Retina (tissue), 1 donor: Measurements from ENCODE around the gene CFAP97D1.

Source experiments
- DNase-seq: peaks from one replicate; pipeline ENCODE4 v3.0.0-alpha.2; 2016

Gene CFAP97D1

GRCh38 chr17:43780135-43780534, at the start of gene CFAP97D1:
CFAP97D1 (plus strand) TSS chr17:43780435; CDS start chr17:43780463, 28 bp downstream.
- DNase-seq: no peak

GRCh38 chr17:43732958-43733357, 47.3 kb upstream of the CFAP97D1 start:
- DNase-seq: no peak

- no peak for DNase-seq
Measured at GRCh38 chr17:43733956-43734355, 46.3 kb upstream of the CFAP97D1 start.

GRCh38 chr17:43734376-43734775, 45.9 kb upstream of the CFAP97D1 start:
- DNase-seq: no peak

- no peak for DNase-seq
Measured at GRCh38 chr17:43736389-43736788, 43.8 kb upstream of the CFAP97D1 start.

- DNase-seq: no peak
Measured at GRCh38 chr17:43737722-43738121, 42.5 kb upstream of the CFAP97D1 start.

- DNase-seq: no peak
Measured at GRCh38 chr17:43740541-43740940, 39.7 kb upstream of the CFAP97D1 start.

- DNase-seq: no peak
Measured at GRCh38 chr17:43741636-43742035, 38.6 kb upstream of the CFAP97D1 start.

- peak; percentile 16 for DNase-seq
Measured at GRCh38 chr17:43745541-43745940, 34.7 kb upstream of the CFAP97D1 start.

- DNase-seq: no peak
Measured at GRCh38 chr17:43750153-43750552, 30.1 kb upstream of the CFAP97D1 start.

- no peak for DNase-seq
Measured at GRCh38 chr17:43753493-43754129, 26.6 kb upstream of the CFAP97D1 start.

- no peak for DNase-seq
Measured at GRCh38 chr17:43754947-43755346, 25.3 kb upstream of the CFAP97D1 start.

- peak; percentile 89 for DNase-seq
Measured at GRCh38 chr17:43755389-43755875, 24.8 kb upstream of the CFAP97D1 start.

- peak; percentile 15 for DNase-seq
Measured at GRCh38 chr17:43756201-43756600, 24.0 kb upstream of the CFAP97D1 start.

GRCh38 chr17:43757171-43757660, 23.0 kb upstream of the CFAP97D1 start:
- DNase-seq: no peak

GRCh38 chr17:43758086-43758485, 22.1 kb upstream of the CFAP97D1 start:
- no peak for DNase-seq

- no peak for DNase-seq
Measured at GRCh38 chr17:43758497-43759174, 21.6 kb upstream of the CFAP97D1 start, which contains the start of gene SOST. SOST (minus strand) TSS chr17:43758791; CDS start chr17:43758741, 50 bp downstream.

GRCh38 chr17:43759836-43760235, 20.4 kb upstream of the CFAP97D1 start:
- no peak for DNase-seq

- peak; percentile 92 for DNase-seq
Measured at GRCh38 chr17:43760254-43760852, 19.9 kb upstream of the CFAP97D1 start.

GRCh38 chr17:43766413-43767052, 13.7 kb upstream of the CFAP97D1 start:
- peak; percentile 56 for DNase-seq

- no peak for DNase-seq
Measured at GRCh38 chr17:43767053-43767712, 13.1 kb upstream of the CFAP97D1 start.

GRCh38 chr17:43767713-43768059, 12.5 kb upstream of the CFAP97D1 start:
- DNase-seq: no peak

- DNase-seq: no peak
Measured at GRCh38 chr17:43768382-43768781, 11.9 kb upstream of the CFAP97D1 start.
